Anterior cingulate cortex (tissue), 58 donors: Measurements from ENCODE around the gene SLC30A7.

ENCODE experiments used
- DNase-seq, 58 donors: peaks; one replicate each; lab custom pipeline; 2025; lab: John Stamatoyannopoulos, UW

Gene SLC30A7

GRCh38 chr1:100960098-100960497, 64.2 kb downstream of the SLC30A7 start:
- DNase-seq: no peak

DNA sequence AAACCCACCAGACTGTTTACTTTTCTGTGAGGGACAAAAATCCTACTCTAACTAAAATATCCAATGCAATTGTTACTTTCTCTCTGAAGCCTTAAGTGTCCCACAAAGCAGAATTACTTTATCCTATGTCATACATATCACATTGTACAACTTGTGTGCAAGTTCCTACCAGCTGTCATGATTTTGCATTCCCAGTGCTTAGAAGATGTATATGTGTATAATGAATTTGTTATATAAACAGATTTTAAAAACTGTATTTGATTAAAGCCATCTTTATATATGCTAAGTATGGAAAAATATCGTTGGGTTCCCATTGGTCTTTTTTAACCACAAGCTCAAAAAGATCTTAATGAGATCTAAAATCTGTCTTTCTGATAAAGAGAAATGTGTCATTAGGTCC, 72.7 kb downstream of the SLC30A7 start:
- no peak for DNase-seq

DNA sequence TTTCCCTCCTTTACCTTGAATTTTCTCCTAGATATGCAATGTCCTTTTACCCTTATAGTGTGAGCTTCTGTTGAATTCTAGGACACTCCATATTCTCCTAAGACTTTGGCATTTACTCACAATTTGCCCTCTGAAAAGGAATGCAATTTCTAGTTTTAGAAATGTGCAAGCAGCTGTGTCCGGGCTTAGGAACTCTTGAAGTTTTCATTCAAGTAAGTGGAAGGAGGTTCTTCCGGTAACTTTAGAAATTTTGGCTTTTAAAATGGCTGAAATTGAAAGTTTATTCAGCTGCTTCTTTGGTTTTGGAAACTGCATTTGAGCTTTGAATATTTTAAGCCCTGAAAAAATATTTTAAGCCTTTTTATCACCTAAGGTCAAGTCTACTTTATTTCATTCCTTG, 73.4 kb downstream of the SLC30A7 start:
- no peak for DNase-seq

GRCh38 chr1:100971021-100971420, 75.1 kb downstream of the SLC30A7 start:
- no peak for DNase-seq

DNA sequence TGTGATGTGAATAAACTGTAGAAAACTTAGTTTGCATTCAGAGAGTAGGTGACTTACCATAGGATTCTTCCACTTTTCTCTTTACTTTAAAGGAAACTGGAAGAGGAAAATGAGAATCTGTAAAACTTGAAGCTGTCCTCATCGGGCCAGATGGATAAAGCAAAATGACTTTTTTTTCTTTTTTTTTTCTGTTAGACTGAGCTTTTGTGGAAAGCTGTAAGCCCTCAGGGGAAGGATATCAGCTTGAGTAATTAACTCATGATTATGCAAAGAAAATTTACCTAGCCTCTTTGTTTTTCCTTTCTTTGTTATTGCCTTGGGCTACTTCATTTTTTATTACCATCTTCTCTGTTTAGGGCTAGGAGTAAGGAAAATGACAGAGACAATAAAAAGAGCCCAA, 76.3 kb downstream of the SLC30A7 start:
- DNase-seq: no peak

DNA sequence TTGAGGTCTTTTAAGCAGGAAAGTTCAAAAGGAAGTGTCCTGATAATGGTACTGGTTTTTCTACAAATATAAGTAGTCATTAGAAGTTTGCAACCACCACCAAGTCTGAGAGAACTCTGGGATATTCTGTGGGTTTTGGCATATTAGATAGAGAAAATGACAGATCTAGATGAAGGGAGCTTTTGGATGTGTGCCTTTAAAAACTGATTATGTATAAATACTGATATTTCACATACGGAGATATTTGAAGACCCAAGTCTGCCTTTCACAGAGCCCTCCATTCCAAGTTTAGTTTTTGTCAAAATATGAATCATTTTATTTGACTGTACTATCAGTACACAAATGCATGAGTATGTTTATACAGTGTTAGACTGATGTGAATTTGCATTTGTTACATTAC, 81.0 kb downstream of the SLC30A7 start:
- no peak for DNase-seq

- DNase-seq: no peak
These were observed 83.7 kb downstream of the SLC30A7 start for GRCh38 chr1:100979631-100980030.

GRCh38 chr1:100982793-100983192, 86.9 kb downstream of the SLC30A7 start:
- no peak for DNase-seq

GRCh38 chr1:100988121-100988520, 92.2 kb downstream of the SLC30A7 start:
- DNase-seq: no peak

DNA sequence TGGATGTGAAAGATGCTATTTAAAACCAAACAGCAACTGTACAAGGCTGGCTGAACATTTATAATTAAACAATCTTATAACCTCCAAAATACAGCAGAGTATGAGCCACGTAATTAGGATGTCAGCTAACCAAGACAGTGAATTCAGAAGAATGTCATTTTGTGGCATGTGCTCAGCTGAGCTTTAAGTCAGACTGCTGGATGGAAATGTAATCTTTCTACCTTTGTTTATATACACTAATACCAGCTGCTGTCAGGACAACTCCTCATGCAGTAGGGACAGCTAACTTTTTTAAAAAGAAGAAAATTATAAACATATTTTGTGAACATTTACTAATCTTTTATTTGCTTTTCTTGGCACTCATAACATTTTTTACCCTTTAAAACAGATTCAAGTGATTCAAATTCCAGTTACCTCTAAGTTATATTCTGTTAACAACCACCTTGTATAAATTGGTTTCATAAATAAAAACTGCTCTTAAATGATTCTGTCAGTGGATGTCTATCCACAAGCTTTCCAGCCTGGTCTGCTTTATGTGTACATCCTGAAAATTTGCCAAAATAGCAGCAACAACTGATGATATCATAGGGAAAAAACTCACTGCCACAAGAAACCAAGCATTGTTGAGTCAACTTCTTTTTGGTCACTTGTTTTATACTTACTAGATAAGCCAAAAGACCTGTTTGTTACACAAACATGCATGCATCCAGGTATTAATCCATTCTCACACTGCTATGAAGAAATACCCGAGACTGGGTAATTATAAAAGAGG, 93.6 kb downstream of the SLC30A7 start:
- DNase-seq: no peak

DNA sequence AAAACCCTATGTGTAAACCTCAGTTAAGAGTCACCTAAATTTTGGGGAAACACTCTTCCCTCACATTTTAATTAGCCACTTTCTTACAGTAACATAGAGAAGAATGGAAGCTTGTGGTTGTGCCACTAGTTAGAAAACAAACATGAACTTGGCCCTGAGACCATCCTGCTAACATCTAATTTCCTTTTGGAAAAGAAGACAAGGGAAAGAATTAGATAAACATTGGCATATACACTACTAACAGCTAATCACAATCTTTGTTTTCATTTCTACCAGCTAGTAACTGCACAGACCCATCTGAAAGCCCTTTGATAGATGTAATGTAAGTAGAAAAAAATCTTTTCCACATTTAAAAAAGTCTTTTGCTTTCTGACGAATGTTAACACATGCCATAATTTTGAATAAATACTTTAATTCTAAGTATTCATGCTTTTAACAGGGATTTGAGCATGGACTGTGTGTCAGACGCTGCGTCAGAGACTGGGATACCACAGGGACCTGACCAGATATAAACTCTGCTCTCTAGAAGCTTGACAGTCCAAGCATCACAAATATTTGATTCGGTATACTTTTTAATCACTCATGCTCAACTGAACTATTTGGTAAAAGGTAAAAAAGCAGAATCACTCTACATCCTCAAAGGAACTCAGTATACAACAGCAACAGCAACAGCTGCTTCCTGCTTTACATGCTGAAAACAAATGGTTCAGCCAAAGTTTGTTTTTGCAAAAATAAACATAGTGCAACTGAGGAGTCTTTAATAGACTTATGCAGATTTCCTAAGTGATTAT, 99.5 kb downstream of the SLC30A7 start:
- no peak for DNase-seq

- no peak for DNase-seq
These were observed 102.5 kb downstream of the SLC30A7 start for GRCh38 chr1:100998426-100998825.

GRCh38 chr1:101000131-101000873, 104.4 kb downstream of the SLC30A7 start:
- DNase-seq: no peak

- DNase-seq: no peak
These were observed 106.7 kb downstream of the SLC30A7 start for GRCh38 chr1:101002551-101002950.

DNA sequence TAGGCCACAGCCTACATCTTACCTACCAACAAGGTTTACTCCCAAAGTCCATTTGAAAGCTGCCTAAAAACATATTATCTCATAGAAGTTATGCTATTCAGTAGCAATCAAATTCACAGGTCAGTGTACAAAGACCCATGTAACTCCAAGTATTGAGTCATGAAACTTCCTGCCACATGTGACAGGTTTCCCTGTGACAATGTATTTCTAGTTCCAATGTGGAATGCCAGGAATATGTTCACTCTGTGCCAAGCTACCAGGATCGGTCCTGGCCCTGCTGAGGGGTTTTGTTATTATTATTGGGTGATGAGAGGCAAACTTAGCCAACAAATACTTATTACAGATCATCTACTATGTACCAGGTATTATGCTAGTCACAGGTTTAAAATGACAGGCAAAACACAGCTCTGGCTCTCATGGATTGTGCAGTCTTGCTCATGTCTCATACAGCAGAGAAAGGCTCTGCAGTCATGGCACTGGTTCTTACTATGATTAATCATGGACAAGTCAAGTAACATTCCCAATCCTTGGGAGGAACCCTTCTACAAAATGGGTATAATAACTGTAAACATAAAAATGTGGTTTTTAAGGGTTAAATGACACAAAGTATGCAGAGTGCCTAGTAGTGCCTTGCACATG, 107.2 kb downstream of the SLC30A7 start:
- no peak for DNase-seq

DNA sequence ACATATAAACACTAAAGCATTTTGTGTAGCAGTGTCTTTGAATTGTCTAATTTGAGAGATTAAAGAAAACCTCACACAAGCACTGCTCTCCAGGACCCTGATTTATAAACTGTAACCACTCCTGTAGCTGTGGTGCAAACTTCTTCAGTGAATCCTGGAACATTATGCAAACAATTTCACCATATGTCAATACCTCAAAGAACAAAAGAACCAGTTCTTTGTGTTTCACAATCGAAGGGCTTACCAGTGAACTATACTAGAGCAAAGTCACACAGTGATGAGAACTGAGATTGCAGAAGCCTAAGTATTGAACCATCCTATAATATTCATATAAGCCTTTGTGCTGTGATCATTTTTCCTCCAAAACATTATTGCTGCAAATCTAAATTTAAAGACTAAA, 108.2 kb downstream of the SLC30A7 start:
- DNase-seq: no peak

DNA sequence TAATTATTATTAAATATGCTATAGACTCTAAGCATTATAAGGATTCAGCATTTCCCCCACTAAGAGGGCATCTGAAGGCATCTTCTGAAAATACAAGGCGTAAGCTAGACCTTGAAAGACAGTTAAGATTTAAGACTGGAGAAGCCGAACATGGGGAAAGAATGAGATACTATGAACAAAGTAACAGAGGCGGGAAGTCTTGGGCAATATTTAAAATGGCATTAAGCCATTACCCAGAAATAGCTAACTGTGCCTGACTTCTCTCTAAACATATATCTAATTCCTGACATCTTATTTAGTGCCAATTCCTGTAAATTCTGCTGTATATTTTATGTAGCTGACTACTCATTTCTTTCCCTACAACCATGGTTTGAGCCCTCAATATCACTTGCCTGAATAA, 108.8 kb downstream of the SLC30A7 start:
- no peak for DNase-seq

DNA sequence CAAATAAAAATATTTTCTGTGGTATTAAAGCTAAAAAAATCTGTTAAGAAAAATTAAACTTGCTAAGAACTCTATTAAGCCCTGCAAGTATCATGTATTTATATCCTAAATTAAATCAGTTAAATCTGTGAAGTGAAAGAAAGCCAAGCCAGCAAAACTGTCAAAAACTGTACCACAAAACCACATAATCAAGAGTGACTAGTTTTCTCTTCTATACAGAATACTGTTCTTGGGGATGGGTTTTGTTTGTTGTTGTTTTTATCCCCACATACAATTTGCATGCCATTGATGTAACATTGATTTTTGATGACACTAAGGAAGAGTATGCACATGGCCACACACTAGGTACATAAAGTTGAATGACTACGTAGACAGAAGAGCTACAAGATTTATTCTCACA, 109.3 kb downstream of the SLC30A7 start:
- no peak for DNase-seq

- no peak for DNase-seq
These were observed 110.0 kb downstream of the SLC30A7 start for GRCh38 chr1:101005871-101006270.

GRCh38 chr1:101006553-101006952, 110.7 kb downstream of the SLC30A7 start:
- no peak for DNase-seq
